Upper lobe of right lung (tissue), 1 donor: ENCODE results near the gene PPM1A. TPM values are rescaled to one million over a fixed set of nuclear protein-coding genes. Genes with fewer than 3 reads are reported as not detected.

Source experiments
- ATAC-seq: fragments of 200-7000 bp; cut with Tn5 transposase; one replicate; pipeline ENCODE4 v1.9.1; 2020; ENCODE audit warnings: mild to moderate bottlenecking, moderate library complexity
- DNase-seq: peaks from one replicate; pipeline ENCODE4 v3.0.0-alpha.2; 2020
- H3K27ac ChIP-seq: fragments of 200-600 bp; one replicate; pipeline ENCODE4 v1.8.0; 2022
- H3K27me3 ChIP-seq: fragments of 200-600 bp; one replicate; pipeline ENCODE4 v1.8.0; 2022; ENCODE audit warnings: mild to moderate bottlenecking
- H3K36me3 ChIP-seq: fragments of 200-600 bp; one replicate; pipeline ENCODE4 v1.8.0; 2022
- H3K4me1 ChIP-seq: fragments of 200-600 bp; one replicate; pipeline ENCODE4 v1.8.0; 2022
- H3K4me3 ChIP-seq: fragments of 200-600 bp; one replicate; pipeline ENCODE4 v1.8.0; 2022; ENCODE audit warnings: mild to moderate bottlenecking
- H3K9me3 ChIP-seq: fragments of 200-600 bp; one replicate; pipeline ENCODE4 v1.8.0; 2022
- intact Hi-C: fragments of 100-400 bp; cut with DNase I; formaldehyde crosslinking; loops from one replicate; pipeline ENCODE4 v1.11.0; 2022
- total RNA-seq: library from RNA; stranded (reverse); fragmentation: NEBNext Ultra II Directional; extraction: Animal tissue kit (Norgen Biotek cat#: 25700); gene quantifications from one replicate; pipeline ENCODE4 v1.2.1, GENCODE V29; 2021
- TF ChIP-seq, protein P1 (sequence below): fragments of 200-600 bp; IDR thresholded peaks from one replicate; pipeline ENCODE4 v1.8.0; 2022; ENCODE audit warnings: antibody characterized with exemption
- donor health status: DM: no; HTN: yes; CAD: no; lungs with severe emphysema.

The PPM1A gene
- total RNA-seq, 1 donor from 2014 or later, result 50.2 TPM

- no peaks in the 10 kb centered on the region for H3K27me3 ChIP-seq
- H3K27ac ChIP-seq, result no peak overlapping the region
- DNase-seq (no peak), ATAC-seq (no peak)
- no peaks in the 10 kb centered on the region for H3K9me3 ChIP-seq
- TF ChIP-seq, protein P1, sequence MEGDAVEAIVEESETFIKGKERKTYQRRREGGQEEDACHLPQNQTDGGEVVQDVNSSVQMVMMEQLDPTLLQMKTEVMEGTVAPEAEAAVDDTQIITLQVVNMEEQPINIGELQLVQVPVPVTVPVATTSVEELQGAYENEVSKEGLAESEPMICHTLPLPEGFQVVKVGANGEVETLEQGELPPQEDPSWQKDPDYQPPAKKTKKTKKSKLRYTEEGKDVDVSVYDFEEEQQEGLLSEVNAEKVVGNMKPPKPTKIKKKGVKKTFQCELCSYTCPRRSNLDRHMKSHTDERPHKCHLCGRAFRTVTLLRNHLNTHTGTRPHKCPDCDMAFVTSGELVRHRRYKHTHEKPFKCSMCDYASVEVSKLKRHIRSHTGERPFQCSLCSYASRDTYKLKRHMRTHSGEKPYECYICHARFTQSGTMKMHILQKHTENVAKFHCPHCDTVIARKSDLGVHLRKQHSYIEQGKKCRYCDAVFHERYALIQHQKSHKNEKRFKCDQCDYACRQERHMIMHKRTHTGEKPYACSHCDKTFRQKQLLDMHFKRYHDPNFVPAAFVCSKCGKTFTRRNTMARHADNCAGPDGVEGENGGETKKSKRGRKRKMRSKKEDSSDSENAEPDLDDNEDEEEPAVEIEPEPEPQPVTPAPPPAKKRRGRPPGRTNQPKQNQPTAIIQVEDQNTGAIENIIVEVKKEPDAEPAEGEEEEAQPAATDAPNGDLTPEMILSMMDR, result no peak
- no peak overlapping the region for H3K4me3 ChIP-seq
- intact Hi-C loops, result no loop called here
- no peaks in the 10 kb centered on the region for H3K36me3 ChIP-seq
- H3K4me1 ChIP-seq, result no peaks in the 10 kb centered on the region
These were observed 8.7 kb upstream of the PPM1A start for GRCh38 chr14:60240139-60240856.

GRCh38 chr14:60241091-60241490 lies 7.9 kb upstream of the PPM1A start:
- Histone ChIP-seq H3K36me3 (no peaks in the 10 kb centered on the region), H3K4me1 (no peaks in the 10 kb centered on the region), H3K4me3 (no peak overlapping the region), H3K27ac (no peak overlapping the region), H3K27me3 (no peaks in the 10 kb centered on the region), H3K9me3 (no peaks in the 10 kb centered on the region)
- intact Hi-C loops, result no loop called here
- ATAC-seq, result no peak
- TF ChIP-seq, protein P1, result no peak
- no peak for DNase-seq

GRCh38 chr14:60242429-60242828 lies 6.6 kb upstream of the PPM1A start:
- ATAC-seq (peak; percentile 53), DNase-seq (no peak)
- Histone ChIP-seq H3K4me1 (no peaks in the 10 kb centered on the region), H3K4me3 (no peak overlapping the region), H3K9me3 (no peaks in the 10 kb centered on the region), H3K27ac (no peak overlapping the region), H3K36me3 (no peaks in the 10 kb centered on the region), H3K27me3 (no peaks in the 10 kb centered on the region)
- TF ChIP-seq, protein P1, result no peak
- intact Hi-C loops, result no loop called here

DNA sequence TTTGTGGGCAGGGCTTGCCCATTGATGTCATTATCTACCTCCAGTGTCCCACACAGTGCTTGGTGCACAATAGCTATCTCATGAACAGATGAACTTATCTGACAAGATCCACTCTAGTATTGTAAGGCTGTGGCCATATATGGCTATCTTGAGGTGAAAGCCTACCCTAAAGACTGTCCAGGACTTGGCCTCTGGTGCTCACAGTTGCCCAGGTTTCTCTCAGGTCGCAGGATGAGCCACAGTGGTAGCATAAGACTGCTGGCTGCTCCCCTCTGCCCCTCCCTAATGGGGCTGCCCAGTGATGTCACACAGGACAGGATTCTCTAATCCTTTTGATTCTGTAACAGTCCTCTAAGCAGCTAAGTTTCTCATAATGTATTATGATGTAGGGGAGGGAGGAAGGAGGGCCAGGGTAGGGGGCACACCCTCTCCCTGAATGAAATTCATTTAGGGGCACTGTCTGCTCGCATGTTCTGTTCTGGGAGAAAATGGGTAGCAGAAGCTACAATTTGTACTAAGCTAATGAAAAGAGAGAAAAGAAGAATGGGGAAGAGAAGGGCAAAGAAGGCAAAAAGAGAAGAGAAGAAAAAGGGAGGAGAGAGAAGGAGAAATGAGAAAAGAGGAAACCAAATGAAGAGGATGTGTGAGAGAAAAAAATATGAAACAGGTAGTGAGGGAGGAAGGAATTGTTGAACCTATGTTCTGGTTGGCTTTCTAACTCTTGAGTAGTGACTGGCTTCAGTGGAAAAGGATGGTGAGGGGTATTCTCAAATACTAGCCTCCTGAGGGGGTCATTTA lies 3.4 kb upstream of the PPM1A start:
- Histone ChIP-seq H3K4me3 (no peak overlapping the region), H3K27me3 (no peaks in the 10 kb centered on the region), H3K27ac (no peak overlapping the region), H3K36me3 (no peaks in the 10 kb centered on the region), H3K4me1 (peaks cover 3% of the 10 kb centered on the region), H3K9me3 (no peaks in the 10 kb centered on the region)
- TF ChIP-seq, protein P1, result no peak
- intact Hi-C loops, result no loop called here
- DNase-seq, result no peak
- no peak for ATAC-seq

- intact Hi-C loops, result no loop called here
- no peaks in the 10 kb centered on the region for H3K27me3 ChIP-seq
These were observed 876 bp upstream of the PPM1A start for GRCh38 chr14:60247994-60248696.

More at GRCh38 chr14:60247994-60248696, 876 bp upstream of the PPM1A start:
- H3K27ac ChIP-seq, result peak overlapping the region; percentile 97
- DNase-seq, result peak; percentile 91
- ATAC-seq, result peak; percentile 85
- H3K4me3 ChIP-seq, result peak overlapping the region; percentile 65
- H3K9me3 ChIP-seq, result no peaks in the 10 kb centered on the region
- peaks cover 29% of the 10 kb centered on the region for H3K4me1 ChIP-seq
- TF ChIP-seq, protein P1, result no peak
- H3K36me3 ChIP-seq, result no peaks in the 10 kb centered on the region
